Lung (tissue), 12 donors: ENCODE measurements around the gene PDCD11. TPM values are rescaled to one million over a fixed set of nuclear protein-coding genes. Genes with fewer than 3 reads are reported as not detected.

Experiments used
- ATAC-seq: fragments of 200-7000 bp; cut with Tn5 transposase; one replicate; pipeline ENCODE4 v1.9.1; 2020; ENCODE audit warnings: moderate number of reproducible peaks; ENCODE audit not compliant: insufficient read depth, low FRiP score
- DNase-seq, 3 donors: peaks; one replicate each; pipeline ENCODE4 v3.0.0-alpha.2; 2013 to 2017
- H3K27ac ChIP-seq, 2 donors: one replicate each; pipeline ENCODE4 v1.5.1; 2013; ENCODE audit warnings: mild to moderate bottlenecking in 2 of 2, moderate library complexity in 2 of 2, control low read depth in 1 of 2, inconsistent platforms in 1 of 2, low read depth in 1 of 2, low read length in 1 of 2
- H3K27me3 ChIP-seq, 3 donors: one replicate each; pipeline ENCODE4 v1.5.1; 2013; ENCODE audit warnings: low read length in 2 of 3; ENCODE audit not compliant: control insufficient read depth in 3 of 3, insufficient read depth in 3 of 3
- H3K36me3 ChIP-seq, 4 donors: one replicate each; pipeline ENCODE4 v1.5.1; 2013; ENCODE audit warnings: low read length in 4 of 4, mild to moderate bottlenecking in 1 of 4, moderate library complexity in 1 of 4; ENCODE audit not compliant: control insufficient read depth in 4 of 4, insufficient read depth in 4 of 4
- H3K4me1 ChIP-seq, 5 donors: one replicate each; pipeline ENCODE4 v1.5.1; 2013; ENCODE audit warnings: low read length in 5 of 5, mild to moderate bottlenecking in 2 of 5, moderate library complexity in 1 of 5; ENCODE audit not compliant: control insufficient read depth in 5 of 5, insufficient read depth in 5 of 5
- H3K4me3 ChIP-seq: one replicate; pipeline ENCODE4 v1.5.1; 2013; ENCODE audit warnings: mild to moderate bottlenecking, control low read depth, moderate library complexity
- H3K9ac ChIP-seq, 2 donors: one replicate each; pipeline ENCODE4 v1.5.1; 2013; ENCODE audit warnings: low read length in 2 of 2, control low read depth in 1 of 2; ENCODE audit not compliant: insufficient read depth in 1 of 2
- H3K9me3 ChIP-seq, 4 donors: one replicate each; pipeline ENCODE4 v1.5.1; 2013; ENCODE audit warnings: low read length in 3 of 4, mild to moderate bottlenecking in 1 of 4, moderate library complexity in 1 of 4; ENCODE audit not compliant: control insufficient read depth in 4 of 4, insufficient read depth in 3 of 4
- CTCF ChIP-seq: IDR thresholded peaks from 2 replicates; pipeline ENCODE4 v1.5.1; 2012; ENCODE audit warnings: mild to moderate bottlenecking; ENCODE audit errors: control extremely low read depth, extremely low read depth
- WGBS, 2 donors: extraction: QIAGEN DNeasy Blood & Tissue Kit; methylation state at CpG; one replicate each; pipeline ENCODE4 v1.1.7; 2013; 5-methylcytosine and 5-hydroxymethylcytosine counted together
- polyA plus RNA-seq, 2 donors: library from polyadenylated mRNA; stranded (reverse); fragments of 200-250 nt; gene quantifications; one replicate each; pipeline ENCODE4 v1.2.1, GENCODE V29; 2013
- total RNA-seq, 2 donors: library from RNA; depleted of rRNA in 1 of 2; stranded (reverse); fragments of >200 nt in 1 of 2; gene quantifications; one replicate each; pipeline ENCODE4 v1.2.1, GENCODE V29; 2014 to 2021
- donor health status: control.
- donor health status: control.
- donor health status: Bipolar disorder and iron deficiency.
- donor health status: healthy.
- donor health status: DM: yes; HTN: yes; CAD: no.

PDCD11 gene
- total and polyA plus RNA-seq, 4 donors = 15.2 to 30.1 (median 20.2) TPM

GRCh38 chr10:103443475-103444185, 47.2 kb downstream of the PDCD11 start:
- Histone ChIP-seq H3K27me3 (no peaks in the 10 kb centered on the region), H3K27ac (peak overlapping the region in 1 of 2 donors; percentile 26), H3K4me1 (peaks cover 0 to 22% (median 0%) of the 10 kb centered on the region in 5 donors), H3K9ac (no peak overlapping the region), H3K4me3 (no peak overlapping the region), H3K36me3 (peaks cover 14 to 65% (median 32%) of the 10 kb centered on the region in 4 donors), H3K9me3 (no peaks in the 10 kb centered on the region)
- no peak for ATAC-seq
- WGBS, 2 donors = 84 to 92% methylated on average over 23 of the region's 23 CpGs
- DNase-seq = no peak
- no peak for TF ChIP-seq CTCF

- peaks cover 6 to 70% (median 37%) of the 10 kb centered on the region in 4 donors for H3K36me3 ChIP-seq
These were observed 48.1 kb downstream of the PDCD11 start for GRCh38 chr10:103444478-103444877.

GRCh38 chr10:103445366-103445765, 48.9 kb downstream of the PDCD11 start:
- H3K27me3 ChIP-seq = no peaks in the 10 kb centered on the region
- WGBS, 2 donors = 88 to 95% methylated on average over 9 of the region's 9 CpGs
- no peak for ATAC-seq
- peaks cover 0 to 31% (median 0%) of the 10 kb centered on the region in 5 donors for H3K4me1 ChIP-seq
- peak overlapping the region; percentile 9 to 26 for H3K27ac ChIP-seq
- H3K9ac ChIP-seq = no peak overlapping the region
- H3K9me3 ChIP-seq = no peaks in the 10 kb centered on the region
- no peak for DNase-seq
- peaks cover 0 to 67% (median 37%) of the 10 kb centered on the region in 4 donors for H3K36me3 ChIP-seq
- no peak overlapping the region for H3K4me3 ChIP-seq
- no peak for TF ChIP-seq CTCF

More at GRCh38 chr10:103444478-103444877, 48.1 kb downstream of the PDCD11 start:
- DNase-seq (no peak), ATAC-seq (no peak)
- Histone ChIP-seq H3K9me3 (no peaks in the 10 kb centered on the region), H3K9ac (no peak overlapping the region), H3K4me3 (no peak overlapping the region), H3K4me1 (peaks cover 0 to 25% (median 0%) of the 10 kb centered on the region in 5 donors), H3K27ac (no peak overlapping the region), H3K27me3 (no peaks in the 10 kb centered on the region)
- no peak for TF ChIP-seq CTCF
- WGBS, 2 donors = 72 to 91% methylated on average over 10 of the region's 10 CpGs
